Epidermal melanocyte (primary cell): ENCODE data around the gene GRN.
"Not testable (repeated sequence)": the region's sequence is repeated elsewhere in the genome, so short reads cannot be mapped to it uniquely, and the experiment has no call there.

Source experiments
- DNase-seq: peaks from one replicate; pipeline ENCODE4 v3.0.0; 2011; ENCODE audit warnings: low spot score; ENCODE audit not compliant: insufficient read length

GRN gene

DNA sequence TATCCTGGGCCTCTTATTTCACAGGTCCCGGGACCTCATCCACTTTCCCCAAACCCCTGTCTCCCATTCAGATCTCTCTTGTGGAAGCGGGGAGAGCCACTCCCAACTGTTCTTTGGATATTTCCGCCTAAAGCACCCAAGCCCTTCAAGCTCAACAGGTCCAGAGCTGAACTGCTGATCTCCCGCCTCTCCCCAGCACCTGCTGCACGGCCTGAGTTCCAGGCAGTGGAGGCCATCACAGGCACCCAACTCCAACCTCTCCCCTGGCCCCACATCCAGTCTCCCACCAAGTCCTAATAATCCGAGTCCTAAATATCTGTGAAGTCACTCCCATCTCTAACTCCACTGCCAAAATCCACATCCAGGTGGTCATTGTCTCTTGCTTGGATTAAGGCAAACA, 37.8 kb downstream of the GRN start:
- DNase-seq: no peak

- no peak for DNase-seq
Measured at GRCh38 chr17:44383363-44383762, 38.3 kb downstream of the GRN start.

DNA sequence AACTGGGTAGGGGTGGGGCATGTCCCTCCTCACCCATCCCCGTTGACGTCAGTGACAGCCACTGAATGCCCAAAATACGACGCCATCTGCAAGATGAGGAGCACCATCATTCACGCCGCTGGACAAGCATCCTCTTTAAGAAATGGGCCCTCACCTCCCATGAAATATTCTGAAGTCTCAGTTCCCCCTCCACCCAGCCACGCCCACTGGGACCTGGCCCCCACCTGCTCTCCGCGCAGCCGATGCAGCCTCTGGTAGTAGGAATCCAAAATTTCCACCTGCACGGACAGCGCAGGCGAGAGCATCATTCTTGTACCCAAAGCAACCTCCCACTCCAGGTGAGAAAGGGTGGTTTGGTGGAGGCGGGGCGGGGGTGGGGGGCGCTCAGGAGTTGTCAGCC, 38.8 kb downstream of the GRN start:
- DNase-seq: no peak

DNA sequence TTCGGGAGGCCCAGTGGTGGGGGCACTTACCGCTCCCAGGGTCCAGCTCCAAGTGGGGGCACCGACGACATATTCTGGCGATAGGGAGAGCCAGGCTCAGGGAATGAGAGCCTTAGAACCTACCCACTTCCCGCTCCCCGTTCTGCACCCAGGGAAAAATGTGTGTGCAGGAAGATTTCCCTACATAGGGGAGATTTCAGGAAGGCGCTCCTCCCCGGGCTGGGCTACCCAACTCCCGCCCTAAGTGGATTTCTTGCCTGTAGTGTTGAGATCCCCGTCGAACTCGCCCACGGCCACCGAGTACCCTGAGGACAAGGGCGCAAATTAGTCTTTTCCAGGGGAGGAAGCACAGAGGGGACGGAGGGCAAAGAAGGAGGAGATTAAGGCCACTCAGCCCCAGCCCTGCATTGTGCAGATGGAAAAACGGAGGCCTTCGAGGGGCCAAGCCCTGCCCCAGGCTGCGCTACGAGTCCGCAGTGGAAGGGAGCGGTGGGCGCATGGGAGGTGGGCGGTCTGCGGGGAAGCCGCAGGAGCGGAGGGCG, 39.2 kb downstream of the GRN start:
- no peak for DNase-seq

DNA sequence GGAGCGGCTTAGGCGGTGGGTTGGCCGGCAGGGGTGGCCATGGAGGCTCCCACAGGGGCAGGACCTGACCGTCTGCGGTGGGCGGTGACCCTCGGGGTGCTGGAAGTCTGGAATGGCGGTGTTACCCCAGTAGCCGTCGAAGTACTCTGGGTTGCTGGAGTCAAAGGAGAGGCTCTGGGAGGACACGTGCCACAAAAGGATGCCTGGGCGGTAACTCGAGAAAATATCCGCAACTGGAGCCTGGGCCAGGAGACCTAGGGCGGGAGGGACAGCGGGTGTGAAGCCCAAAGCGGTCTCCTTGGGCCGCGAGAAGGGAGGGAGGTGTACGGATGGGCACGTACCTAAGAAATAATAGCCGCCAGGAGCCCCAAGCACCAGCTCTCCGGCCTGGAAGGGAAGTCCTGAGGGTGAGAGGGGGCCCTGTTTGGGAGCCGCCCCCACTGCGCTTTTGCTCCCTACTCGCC, 39.8 kb downstream of the GRN start:
- DNase-seq: no peak

- DNase-seq: peak; percentile 56
Measured at GRCh38 chr17:44385287-44386181, 40.4 kb downstream of the GRN start.

DNA sequence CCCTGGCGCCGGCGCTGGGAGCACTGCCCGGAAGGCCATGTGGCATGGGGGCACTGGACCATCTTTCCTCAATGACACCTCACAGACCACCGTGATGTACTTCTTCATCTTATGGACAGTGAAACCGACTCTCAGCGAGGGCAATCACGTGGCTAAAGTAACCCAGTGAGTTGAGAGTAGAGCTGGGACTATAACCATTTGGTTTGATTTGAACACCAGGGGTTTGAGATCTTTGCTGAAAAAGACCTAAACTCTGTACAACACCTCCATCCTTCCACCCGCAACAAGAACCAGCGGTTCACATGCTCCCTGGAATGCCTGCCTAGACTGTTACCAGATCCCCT, 41.1 kb downstream of the GRN start:
- DNase-seq: no peak

DNA sequence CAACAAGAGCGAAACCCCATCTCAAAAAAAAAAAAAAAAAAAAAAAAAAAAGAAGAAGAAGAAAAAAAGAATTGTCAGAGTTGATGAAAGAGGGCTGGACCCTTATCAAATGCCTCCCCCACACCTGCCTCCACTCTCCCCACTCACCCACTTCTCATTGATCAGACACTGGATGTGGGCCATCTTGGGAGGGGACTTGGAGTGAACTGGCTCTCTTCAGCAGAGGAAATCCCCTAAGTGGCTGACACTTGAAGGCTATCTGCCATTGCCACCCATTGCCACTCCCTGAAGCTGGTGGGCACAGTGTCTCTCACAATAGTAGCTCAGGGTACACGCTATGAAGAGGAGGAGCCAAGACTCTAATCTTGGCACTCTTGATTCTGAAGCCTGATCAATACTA, 42.7 kb downstream of the GRN start:
- no peak for DNase-seq

- DNase-seq: no peak
Measured at GRCh38 chr17:44389281-44389680, 44.2 kb downstream of the GRN start, which contains the start of gene ITGA2B. TSS of gene ITGA2B (minus strand) at chr17:44389649. CDS start at chr17:44389473, 176 bp downstream.

- DNase-seq: no peak
Measured at GRCh38 chr17:44389723-44390202, 44.7 kb downstream of the GRN start.

DNA sequence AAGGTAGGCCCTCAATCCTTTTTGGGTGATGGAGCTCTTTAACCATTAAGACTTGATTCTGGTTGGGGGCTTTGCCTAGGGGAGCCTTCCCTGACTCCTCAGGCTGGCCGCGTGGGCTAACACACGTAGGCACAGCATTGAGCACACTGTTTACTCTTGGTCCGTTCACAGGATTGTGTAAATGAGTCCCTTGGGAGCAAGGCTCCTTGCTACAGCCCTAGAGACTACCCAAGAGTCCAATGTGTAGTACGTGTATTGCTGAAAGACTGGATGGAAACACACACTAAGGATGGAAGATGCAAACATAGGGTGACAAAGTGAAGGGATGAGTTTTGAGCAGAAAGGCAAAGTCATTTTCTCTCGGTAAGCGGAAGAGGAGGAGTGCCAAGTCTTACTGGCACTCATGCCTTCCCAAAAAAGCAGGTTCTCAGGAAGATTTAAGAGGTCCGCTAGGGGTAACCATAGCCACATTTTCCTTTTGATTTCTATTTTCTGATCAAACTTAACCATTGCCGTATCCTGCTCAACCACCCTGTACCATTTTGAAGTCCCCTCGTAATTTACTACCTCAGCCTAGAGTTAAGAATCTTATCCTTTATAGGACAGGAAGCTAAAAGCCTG, 45.3 kb downstream of the GRN start:
- DNase-seq: no peak

DNA sequence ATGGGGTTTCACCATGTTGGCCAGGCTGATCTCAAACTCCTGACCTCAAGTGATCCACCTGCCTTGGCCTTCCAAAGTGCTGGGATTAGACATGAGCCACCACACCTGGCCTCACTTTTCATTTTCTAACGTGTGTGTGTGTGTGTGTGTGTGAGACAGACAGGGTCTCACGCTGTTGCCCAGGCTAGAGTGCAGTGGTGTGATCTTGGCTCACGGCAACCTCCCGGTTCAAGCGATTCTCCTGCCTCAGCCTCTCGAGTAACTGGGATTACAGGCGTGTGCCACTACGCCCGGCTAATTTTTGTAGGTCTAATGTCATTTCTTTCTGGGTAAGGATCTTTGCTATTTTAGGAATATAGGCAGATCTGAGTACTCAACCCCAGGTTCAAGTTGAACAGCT, 49.0 kb downstream of the GRN start:
- DNase-seq: not testable (repeated sequence)

DNA sequence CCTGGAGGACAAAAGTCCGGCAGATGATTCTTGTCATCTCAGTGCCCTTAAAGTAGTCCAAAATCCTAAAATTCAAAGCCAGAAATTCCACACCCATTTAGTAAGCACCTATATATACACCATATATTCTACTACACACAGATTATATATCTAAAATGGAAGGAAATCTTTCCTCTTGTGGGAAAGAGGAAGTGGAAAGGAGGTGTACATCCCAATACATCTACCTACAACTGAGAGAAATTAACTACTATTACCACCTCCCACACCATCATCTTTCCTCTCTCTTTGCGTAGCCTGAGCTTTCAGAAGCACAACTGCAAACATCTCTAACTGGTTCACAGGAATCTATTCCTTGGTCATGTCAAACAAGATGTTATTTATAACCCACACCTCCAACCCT, 49.7 kb downstream of the GRN start:
- DNase-seq: no peak

DNA sequence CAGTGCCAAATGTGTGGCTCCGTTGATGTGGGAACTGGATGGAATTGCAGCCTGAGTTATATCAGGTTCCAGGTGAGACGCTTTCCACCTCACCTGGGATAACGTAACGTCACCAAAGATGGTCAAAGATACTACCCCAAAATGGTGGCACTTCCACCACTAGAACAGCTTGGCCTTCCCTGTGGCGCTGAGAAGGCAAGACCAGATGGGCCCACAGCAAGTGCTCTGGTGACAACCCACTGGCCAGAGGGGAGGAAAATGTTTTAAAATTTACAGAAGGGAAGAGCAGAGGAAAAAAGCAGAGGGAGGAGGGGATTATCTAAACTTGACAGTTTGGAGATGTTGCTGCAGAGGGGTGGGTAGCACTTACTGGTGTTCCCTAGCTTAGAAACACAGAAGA, 51.8 kb downstream of the GRN start:
- DNase-seq: no peak

DNA sequence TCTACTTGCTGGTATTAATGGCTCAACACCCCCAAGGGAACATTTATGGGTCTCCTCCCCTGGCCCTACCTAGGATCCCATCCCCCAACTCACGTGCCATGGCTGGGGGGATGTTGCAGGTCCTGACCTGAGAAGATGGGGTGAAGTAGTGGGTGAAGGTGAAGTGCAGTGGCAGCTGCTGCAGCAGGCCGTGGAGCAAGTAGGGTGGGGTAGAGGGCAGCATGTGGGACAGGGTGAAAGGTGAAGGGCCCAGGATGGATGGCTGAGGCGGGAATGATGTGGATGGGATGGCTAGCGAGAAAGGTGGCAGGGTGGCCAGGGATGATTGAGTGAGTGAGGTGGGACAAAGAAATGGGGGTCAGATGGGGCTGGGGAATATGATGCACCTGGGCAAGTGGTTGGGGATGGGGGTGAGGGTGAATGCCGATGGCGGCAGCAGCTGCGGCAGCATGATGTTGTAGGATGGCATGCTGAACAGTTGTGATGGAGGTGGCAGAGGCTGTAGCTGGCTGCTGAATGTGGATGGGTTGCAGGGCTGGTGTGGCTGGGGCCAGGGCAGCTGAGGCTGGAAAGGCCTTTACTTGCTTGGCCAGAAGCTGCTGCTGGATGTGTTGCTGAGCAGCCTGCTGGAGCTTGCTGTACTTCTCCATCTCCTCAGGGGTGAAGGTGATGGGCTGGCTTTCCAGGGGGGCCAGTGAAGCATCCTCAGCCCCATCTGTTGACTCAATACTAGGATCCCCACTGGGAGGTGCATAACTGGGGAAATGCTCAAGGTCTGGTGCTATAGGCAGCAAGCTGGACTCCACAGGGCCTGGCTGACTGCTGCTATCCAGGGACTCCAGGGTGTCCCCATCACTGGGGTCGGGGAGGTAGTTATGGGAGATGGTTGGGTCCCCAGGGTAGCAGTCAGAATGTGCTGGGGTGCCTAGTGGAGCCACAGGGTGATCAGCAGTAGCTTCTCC, 52.7 kb downstream of the GRN start:
- no peak for DNase-seq

DNA sequence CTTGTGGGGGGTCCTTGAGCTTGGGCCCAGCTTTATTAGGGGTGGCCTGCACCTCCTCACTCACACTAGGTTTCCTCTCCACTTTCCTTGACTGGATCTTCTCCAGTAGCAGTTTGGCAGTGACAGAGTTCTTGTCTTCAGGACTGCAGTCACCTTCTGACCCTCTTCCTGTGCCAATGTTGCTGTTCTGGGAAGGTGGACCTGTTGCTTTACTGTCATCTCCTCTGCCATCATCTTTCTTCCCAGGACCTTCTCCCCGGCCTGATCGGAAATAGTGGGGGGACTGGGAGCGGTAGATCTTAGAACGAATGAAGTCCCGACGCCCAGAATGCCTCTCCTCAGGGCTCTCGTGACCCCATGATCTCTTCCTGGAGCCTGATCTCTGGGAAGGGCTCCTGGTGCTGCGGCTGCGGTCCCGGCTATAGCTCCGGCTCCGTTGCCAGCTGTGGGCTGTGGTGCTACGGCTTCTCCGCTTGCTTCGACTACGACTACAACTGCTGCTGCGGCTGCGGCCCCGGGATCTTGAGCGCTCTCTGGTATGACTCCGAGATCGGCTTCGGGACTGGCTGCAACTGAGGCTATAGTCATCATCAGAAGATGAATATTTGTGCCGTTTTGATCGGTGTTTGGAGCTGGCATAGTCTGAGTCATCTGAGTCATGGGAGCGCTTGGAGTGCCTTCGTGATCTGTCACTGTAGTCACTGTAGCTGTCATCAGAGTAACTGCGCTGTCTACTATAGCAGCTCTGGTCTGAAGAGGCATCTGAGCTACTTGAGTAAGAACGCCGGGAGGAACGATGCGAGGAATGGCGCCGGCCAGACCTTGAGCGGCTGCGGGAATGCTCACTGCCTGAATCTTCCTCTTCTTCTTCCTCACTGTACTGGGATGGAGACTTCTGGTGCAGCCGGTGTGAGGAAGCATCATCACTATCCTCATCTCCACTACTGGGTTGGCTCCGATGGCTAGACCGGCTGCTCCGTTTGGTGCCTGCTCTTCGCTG, 53.9 kb downstream of the GRN start:
- no peak for DNase-seq

GRCh38 chr17:44400226-44400847, 55.2 kb downstream of the GRN start:
- no peak for DNase-seq
